HEK293T (cell line): ENCODE data around the gene FBXO17.

Source experiments
- CTCF ChIA-PET: fragments of 350-600 bp; formaldehyde crosslinking; extraction: SDS; loops from one replicate; lab custom pipeline; 2021; ENCODE audit warnings: antibody characterized with exemption, inconsistent platforms; lab: Yijun Ruan, JAX
- POLR2A ChIA-PET: fragments of 350-600 bp; formaldehyde crosslinking; extraction: SDS; loops from one replicate; lab custom pipeline; 2020; ENCODE audit warnings: antibody characterized with exemption, inconsistent platforms; lab: Yijun Ruan, JAX
- DNase-seq: peaks from one replicate; pipeline ENCODE4 v3.0.0; 2012; ENCODE audit warnings: mixed read lengths; ENCODE audit errors: extremely low spot score
- ARNT ChIP-seq: fragments of 450-650 bp; IDR thresholded peaks from 2 replicates; pipeline ENCODE4 v1.6.1; 2017; ENCODE audit warnings: mild to moderate bottlenecking
- BHLHE40 ChIP-seq: fragments of 450-650 bp; IDR thresholded peaks from 2 replicates; pipeline ENCODE4 v1.6.1; 2016; ENCODE audit warnings: mild to moderate bottlenecking, moderate library complexity, borderline replicate concordance
- CTBP1 ChIP-seq: fragments of 450-650 bp; IDR thresholded peaks from 2 replicates; pipeline ENCODE4 v1.6.1; 2016; ENCODE audit warnings: borderline replicate concordance
- ELF4 ChIP-seq: fragments of 450-650 bp; IDR thresholded peaks from 2 replicates; pipeline ENCODE4 v1.6.1; 2017; ENCODE audit warnings: antibody characterized with exemption
- FOXA1 ChIP-seq: fragments of 450-650 bp; IDR thresholded peaks from 2 replicates; pipeline ENCODE4 v1.6.1; 2016; ENCODE audit warnings: mild to moderate bottlenecking
- FOXK2 ChIP-seq: fragments of 450-650 bp; IDR thresholded peaks from 2 replicates; pipeline ENCODE4 v1.6.1; 2016; ENCODE audit warnings: mild to moderate bottlenecking
- FOXM1 ChIP-seq: fragments of 450-650 bp; IDR thresholded peaks from 2 replicates; pipeline ENCODE4 v1.6.1; 2017; ENCODE audit warnings: mild to moderate bottlenecking, borderline replicate concordance
- HDGF ChIP-seq: fragments of 450-650 bp; IDR thresholded peaks from 2 replicates; pipeline ENCODE4 v1.6.1; 2017; ENCODE audit warnings: antibody characterized with exemption, borderline replicate concordance
- L3MBTL2 ChIP-seq: fragments of 450-650 bp; conservative IDR thresholded peaks from 2 replicates; pipeline ENCODE4 v1.6.1; 2016; ENCODE audit warnings: mild to moderate bottlenecking
- LEF1 ChIP-seq: fragments of 450-650 bp; IDR thresholded peaks from 2 replicates; pipeline ENCODE4 v1.6.1; 2017; ENCODE audit warnings: mild to moderate bottlenecking, borderline replicate concordance
- NFRKB ChIP-seq: fragments of 450-650 bp; IDR thresholded peaks from 2 replicates; pipeline ENCODE4 v1.6.1; 2016; ENCODE audit warnings: mild to moderate bottlenecking, moderate library complexity
- PKNOX1 ChIP-seq: fragments of 450-650 bp; IDR thresholded peaks from 2 replicates; pipeline ENCODE4 v1.6.1; 2016
- SP1 ChIP-seq: fragments of 450-650 bp; IDR thresholded peaks from 2 replicates; pipeline ENCODE4 v1.6.1; 2017
- SUZ12 ChIP-seq: fragments of 450-650 bp; IDR thresholded peaks from 2 replicates; pipeline ENCODE4 v1.6.1; 2016; ENCODE audit warnings: mild to moderate bottlenecking
- TARDBP ChIP-seq: fragments of 450-650 bp; IDR thresholded peaks from 2 replicates; pipeline ENCODE4 v1.6.1; 2016
- ZNF384 ChIP-seq: fragments of 450-650 bp; IDR thresholded peaks from 2 replicates; pipeline ENCODE4 v1.6.1; 2016

Gene FBXO17

GRCh38 chr19:38985262-38985661 lies 9.7 kb upstream of the FBXO17 start:
- TF ChIP-seq BHLHE40, result no peak
- TF ChIP-seq SP1, result no peak
- TF ChIP-seq NFRKB, result no peak
- no peak for TF ChIP-seq L3MBTL2
- no peak for TF ChIP-seq SUZ12
- DNase-seq, result no peak
- ChIA-PET CTCF (no interaction called here), POLR2A (no interaction called here)

- TF ChIP-seq SUZ12 (no peak), TARDBP (no peak), ARNT (no peak), LEF1 (no peak), BHLHE40 (no peak)
- CTCF ChIA-PET, result no interaction called here
- DNase-seq, result no peak
- POLR2A ChIA-PET, result no interaction called here
Observed at GRCh38 chr19:38980583-38981374, 5.2 kb upstream of the FBXO17 start.

- CTCF ChIA-PET, result no interaction called here
- POLR2A ChIA-PET, result no interaction called here
- TF ChIP-seq ELF4 (no peak), TARDBP (no peak), NFRKB (no peak), CTBP1 (no peak), SUZ12 (no peak), ZNF384 (no peak), SP1 (no peak), L3MBTL2 (no peak), FOXM1 (no peak), ARNT (no peak), FOXA1 (no peak), BHLHE40 (no peak), FOXK2 (no peak), LEF1 (no peak), HDGF (no peak), PKNOX1 (no peak)
- DNase-seq, result no peak
Observed at GRCh38 chr19:38979812-38980211, 4.3 kb upstream of the FBXO17 start.

- POLR2A ChIA-PET, result interaction anchor here (1.0 kb wide), 1 partner anchor 11 kb away, joined by 3 read pairs; no protein-coding TSS in a partner anchor
- CTCF ChIA-PET, result no interaction called here
- DNase-seq, result no peak
- TF ChIP-seq FOXK2, result no peak
- TF ChIP-seq PKNOX1, result peak; percentile 46; the same call in 1 of the 2 replicates
Observed at GRCh38 chr19:38978326-38978689, 2.8 kb upstream of the FBXO17 start.

- POLR2A ChIA-PET, result interaction anchor here (1.0 to 1.3 kb wide), 2 partner anchors 12 to 47 kb away, joined by 3 to 4 read pairs; partner anchors contain the start of genes MRPS12 and SARS2
- TF ChIP-seq PKNOX1, result peak; percentile 74
- no peak for TF ChIP-seq TARDBP
- no peak for DNase-seq
- CTCF ChIA-PET, result interaction anchor here (0.7 to 1.4 kb wide), 2 partner anchors 11 to 41 kb away, joined by 3 to 7 read pairs; no protein-coding TSS in a partner anchor
Observed at GRCh38 chr19:38977445-38978325, 2.1 kb upstream of the FBXO17 start.

GRCh38 chr19:38975861-38976271 lies 324 bp upstream of the FBXO17 start:
- ChIA-PET POLR2A (interaction anchor here (0.6 to 2.6 kb wide), 15 partner anchors 13 to 98 kb away, joined by 3 to 8 read pairs (median 3); partner anchors contain the start of genes FBXO27, MRPS12 and SARS2), CTCF (interaction anchor here (0.6 to 1.0 kb wide), 6 partner anchors 9 to 428 kb away, joined by 3 read pairs; no protein-coding TSS in a partner anchor)
- no peak for DNase-seq
- TF ChIP-seq TARDBP (no peak), FOXK2 (no peak), LEF1 (no peak), L3MBTL2 (peak; percentile 35; the same call in 1 of the 2 replicates)
